Measurements from ENCODE around the gene SPTBN1.

The SPTBN1 gene

GRCh38 chr2:54638103-54638502, 182.0 kb downstream of the SPTBN1 start:
- DNase-seq: no peak

DNA sequence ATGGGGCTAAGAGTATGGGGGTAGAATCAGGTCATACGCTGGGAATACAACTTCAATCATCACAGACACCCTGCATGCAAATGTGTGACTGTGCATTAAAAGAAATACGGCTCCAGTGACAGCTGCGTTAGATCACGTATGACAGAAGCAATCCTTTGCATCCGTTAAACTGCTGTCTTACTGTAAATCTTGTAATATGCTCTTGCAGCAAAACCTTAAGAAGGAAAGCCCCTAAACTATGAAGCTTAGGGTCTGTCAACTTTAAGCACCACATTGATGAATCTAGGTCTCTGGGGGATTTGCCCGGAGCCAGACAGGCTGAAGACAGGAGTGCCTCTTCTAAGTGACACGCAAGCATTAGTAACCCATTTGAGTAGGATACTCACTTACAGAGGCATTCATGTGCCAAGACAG, 182.7 kb downstream of the SPTBN1 start:
- no peak for DNase-seq

DNA sequence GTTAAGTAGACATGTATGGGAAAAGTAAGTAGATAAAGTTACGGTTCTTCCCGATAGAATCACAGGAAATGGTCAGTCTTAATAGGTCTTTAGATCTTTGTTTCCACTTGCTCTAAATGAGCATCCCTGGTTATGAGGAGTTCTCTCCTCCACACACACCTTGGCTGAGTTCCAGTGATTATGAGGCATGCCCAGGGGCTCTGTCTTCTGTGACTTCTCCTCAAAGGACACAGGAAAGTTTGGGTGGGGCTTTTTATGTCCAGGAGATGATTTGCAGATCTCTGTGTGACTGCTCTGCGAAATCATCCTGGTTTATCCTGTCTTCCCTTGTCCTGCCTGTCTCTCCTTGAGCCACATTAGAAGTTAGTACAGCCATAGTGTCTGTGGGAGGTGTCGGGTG, 183.5 kb downstream of the SPTBN1 start:
- DNase-seq: no peak

DNA sequence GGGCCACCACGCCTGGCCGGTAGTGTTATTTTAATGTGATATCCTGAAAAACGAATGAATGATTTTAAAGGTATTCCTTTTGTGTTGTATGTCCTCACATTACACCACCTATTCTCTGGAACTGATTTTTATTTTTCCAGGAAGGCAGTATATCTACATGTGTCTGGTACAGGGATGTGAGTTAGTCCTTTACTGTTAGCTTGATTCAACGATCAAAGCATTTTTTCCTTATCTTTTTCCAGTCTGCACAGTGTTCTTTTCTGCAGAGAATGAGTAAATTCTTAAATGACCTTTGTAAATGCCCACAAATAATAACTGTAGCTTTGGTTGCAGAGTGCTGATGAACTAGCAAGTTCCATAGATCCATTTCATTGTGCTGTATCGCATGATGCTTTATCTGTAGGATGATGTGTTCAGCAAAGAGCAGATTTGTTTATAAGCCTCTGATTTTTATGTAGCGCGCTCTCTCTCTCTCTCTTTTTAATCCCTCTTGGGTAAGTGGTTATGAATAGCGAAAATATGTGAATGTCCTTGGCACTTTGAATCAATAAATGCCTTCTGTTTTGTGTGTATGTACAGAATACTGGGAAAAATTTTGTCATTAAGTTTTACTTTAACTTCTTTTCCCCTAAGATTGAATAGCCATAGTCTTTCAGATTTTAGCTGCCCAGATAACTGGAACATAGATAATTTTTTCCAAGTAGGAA, 184.9 kb downstream of the SPTBN1 start:
- DNase-seq: no peak

- DNase-seq: no peak
These were observed 185.9 kb downstream of the SPTBN1 start for GRCh38 chr2:54641988-54642387.

DNA sequence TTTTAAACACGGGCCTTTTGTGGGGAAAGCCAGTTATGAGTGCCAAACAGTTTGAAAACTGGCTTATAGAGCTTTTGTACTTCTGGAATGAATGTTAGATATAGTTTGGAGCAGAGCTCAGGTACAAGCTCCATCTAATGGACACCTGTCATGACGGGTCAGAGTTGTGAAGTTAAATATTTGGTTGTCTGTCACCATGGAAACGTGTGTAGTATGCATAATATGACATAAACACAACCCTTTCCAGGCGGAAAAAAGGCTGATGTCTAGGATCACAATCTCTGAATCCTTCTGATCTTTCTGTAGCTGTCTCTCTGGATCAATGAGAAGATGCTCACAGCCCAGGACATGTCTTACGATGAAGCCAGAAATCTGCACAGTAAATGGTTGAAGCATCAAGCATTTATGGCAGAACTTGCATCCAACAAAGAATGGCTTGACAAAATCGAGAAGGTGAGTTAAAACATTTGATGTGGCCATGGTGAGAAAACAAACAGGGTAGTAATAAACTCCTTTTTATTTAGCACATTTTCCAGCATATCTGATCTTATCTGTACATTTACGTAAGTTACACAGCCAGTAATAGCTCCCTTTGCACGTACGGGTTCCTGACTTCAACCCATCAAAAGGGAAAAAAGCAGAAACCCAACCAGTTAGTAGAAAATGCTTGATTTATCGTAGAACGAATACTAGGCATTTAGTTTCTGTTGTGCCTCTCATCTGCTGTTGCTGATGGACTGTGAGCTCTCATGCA, 186.7 kb downstream of the SPTBN1 start:
- DNase-seq: no peak

- DNase-seq: no peak
These were observed 188.1 kb downstream of the SPTBN1 start for GRCh38 chr2:54644236-54644635.

- no peak for DNase-seq
These were observed 190.2 kb downstream of the SPTBN1 start for GRCh38 chr2:54646170-54646927.

- no peak for DNase-seq
These were observed 192.1 kb downstream of the SPTBN1 start for GRCh38 chr2:54648256-54648655.

DNA sequence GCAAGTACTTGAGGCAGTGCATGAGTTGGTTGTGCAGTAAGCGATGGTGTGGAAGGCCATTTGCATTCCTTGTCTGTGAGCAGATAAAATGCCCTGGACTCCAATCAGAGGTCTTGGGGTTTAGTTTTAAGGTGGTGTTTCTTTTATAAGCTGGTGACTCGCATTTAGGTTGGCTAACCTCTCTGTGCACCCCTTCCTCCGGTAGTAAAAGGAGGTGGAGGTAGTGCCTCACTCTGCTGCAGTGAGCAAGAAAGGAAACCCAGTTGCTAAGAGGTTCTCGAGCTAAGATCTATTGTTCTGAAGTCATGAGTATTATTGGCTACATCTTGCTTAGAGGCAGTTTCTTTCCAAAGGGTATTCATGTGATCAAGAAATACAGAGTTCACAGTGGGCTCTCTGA, 193.1 kb downstream of the SPTBN1 start:
- no peak for DNase-seq

GRCh38 chr2:54649633-54650032, 193.5 kb downstream of the SPTBN1 start:
- DNase-seq: no peak

GRCh38 chr2:54650612-54651011, 194.5 kb downstream of the SPTBN1 start:
- no peak for DNase-seq

- DNase-seq: no peak
These were observed 195.2 kb downstream of the SPTBN1 start for GRCh38 chr2:54651291-54651690.

GRCh38 chr2:54652540-54652939, 196.4 kb downstream of the SPTBN1 start:
- no peak for DNase-seq

- no peak for DNase-seq
These were observed 197.6 kb downstream of the SPTBN1 start for GRCh38 chr2:54653572-54654204.

GRCh38 chr2:54655046-54655809, 199.1 kb downstream of the SPTBN1 start:
- DNase-seq: no peak

GRCh38 chr2:54656863-54657262, 200.7 kb downstream of the SPTBN1 start:
- no peak for DNase-seq

- no peak for DNase-seq
These were observed 201.5 kb downstream of the SPTBN1 start for GRCh38 chr2:54657664-54658083.

- no peak for DNase-seq
These were observed 202.5 kb downstream of the SPTBN1 start for GRCh38 chr2:54658564-54659071.

DNA sequence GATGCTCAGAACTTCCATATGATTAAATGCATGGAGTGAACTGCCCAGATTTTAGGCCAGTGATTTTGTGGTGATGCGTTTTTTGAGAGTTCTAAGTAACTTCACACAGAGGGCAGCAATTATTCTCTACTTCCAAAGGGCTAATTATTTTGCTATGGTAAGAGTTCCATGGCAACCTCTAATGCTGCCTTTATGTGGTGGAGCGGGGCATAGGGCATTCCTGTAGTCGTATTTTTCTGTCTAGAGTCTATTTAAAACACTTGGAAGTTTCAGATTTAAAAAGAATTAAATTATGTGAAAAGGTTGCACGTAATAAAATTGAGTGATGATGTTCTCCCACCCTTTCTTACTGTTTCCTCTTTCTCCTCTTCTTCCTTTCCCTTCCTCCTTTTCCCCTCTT, 203.4 kb downstream of the SPTBN1 start:
- no peak for DNase-seq

GRCh38 chr2:54660752-54661151, 204.6 kb downstream of the SPTBN1 start:
- no peak for DNase-seq

GRCh38 chr2:54663424-54664030, 207.4 kb downstream of the SPTBN1 start:
- DNase-seq: no peak
